Caco-2 (cell line): ENCODE data around the gene HCAR1. TPM values are rescaled to one million over a fixed set of nuclear protein-coding genes. Genes with fewer than 3 reads are reported as not detected.

ENCODE experiments used
- Bru-seq: library from RNA; stranded (reverse); fragments of 400-500 nt; gene quantifications from one replicate; lab custom pipeline; 2021; lab: Mats Ljungman, UMichigan
- BruChase-seq, 2 experiments: library from RNA; stranded (reverse); fragments of 400-500 nt; gene quantifications; one replicate each; lab custom pipeline; 2021; lab: Mats Ljungman, UMichigan
- BruUV-seq: library from RNA; stranded (reverse); fragments of 400-500 nt; replicated peaks from 2 replicates; lab custom pipeline; 2021; lab: Mats Ljungman, UMichigan
- CTCF ChIA-PET: fragments of 300-600 bp; sonication (Branson Sonifier 250); formaldehyde crosslinking; loops from one replicate; lab custom pipeline; 2022; ENCODE audit warnings: antibody characterized with exemption; lab: Charles Lee
- POLR2A ChIA-PET: fragments of 300-600 bp; sonication (Branson Sonifier 250); formaldehyde crosslinking; loops from one replicate; lab custom pipeline; 2022; ENCODE audit warnings: antibody characterized with exemption; lab: Charles Lee
- DNase-seq, 2 experiments: peaks; one replicate each; pipeline versions ENCODE4 v3.0.0 to v3.0.0-alpha.2; 2020 to 2022
- H3K27me3 ChIP-seq: replicated peaks from 2 replicates; pipeline ENCODE4 v1.6.0; 2011; ENCODE audit warnings: low read length; ENCODE audit not compliant: control insufficient read depth, insufficient read depth
- H3K36me3 ChIP-seq: 2 replicates; pipeline ENCODE4 v1.5.1; 2011; ENCODE audit warnings: low read length; ENCODE audit not compliant: control insufficient read depth, insufficient read depth
- H3K4me1 ChIP-seq: fragments of 250-450 bp; sonication (Bioruptor Pico); 2 replicates; pipeline ENCODE4 v1.5.1; 2020; ENCODE audit warnings: mild to moderate bottlenecking
- H3K4me3 ChIP-seq: 2 replicates; pipeline ENCODE4 v1.5.1; 2011; ENCODE audit warnings: low read depth, mild to moderate bottlenecking, control low read depth, low read length
- H3K9me3 ChIP-seq: fragments of 250-450 bp; sonication (Bioruptor Pico); 2 replicates; pipeline ENCODE4 v1.5.1; 2020; ENCODE audit warnings: mild to moderate bottlenecking, moderate library complexity
- H3K27ac Mint-ChIP-seq: one replicate; pipeline ENCODE4 v1.8.0; 2022; ENCODE audit warnings: mixed read lengths; ENCODE audit not compliant: unreplicated experiment
- H3K27me3 Mint-ChIP-seq: one replicate; pipeline ENCODE4 v1.8.0; 2022; ENCODE audit warnings: mixed read lengths; ENCODE audit not compliant: insufficient read depth, unreplicated experiment
- H3K36me3 Mint-ChIP-seq: one replicate; pipeline ENCODE4 v1.8.0; 2022; ENCODE audit warnings: mild to moderate bottlenecking, mixed read lengths; ENCODE audit not compliant: insufficient read depth, unreplicated experiment
- H3K4me1 Mint-ChIP-seq: one replicate; pipeline ENCODE4 v1.8.0; 2022; ENCODE audit warnings: low read depth, mixed read lengths; ENCODE audit not compliant: unreplicated experiment
- H3K4me3 Mint-ChIP-seq: one replicate; pipeline ENCODE4 v1.8.0; 2022; ENCODE audit warnings: mild to moderate bottlenecking, moderate library complexity, mixed read lengths; ENCODE audit not compliant: unreplicated experiment
- H3K9me3 Mint-ChIP-seq: one replicate; pipeline ENCODE4 v1.8.0; 2022; ENCODE audit warnings: mixed read lengths; ENCODE audit not compliant: unreplicated experiment
- intact Hi-C: fragments of 100-400 bp; cut with micrococcal nuclease; formaldehyde crosslinking; loops from one replicate; pipeline ENCODE4 v1.10.0; 2022; ENCODE audit not compliant: unreplicated experiment
- long read RNA-seq: library from polyadenylated mRNA; stranded (forward); transcript quantifications from one replicate; pipeline ENCODE4 v2.0.0, GENCODE V29; 2022
- total RNA-seq: library from RNA; stranded (reverse); gene quantifications from 2 replicates; pipeline ENCODE4 v1.2.3, GENCODE V29; 2022
- TF ChIP-seq, protein P1 (sequence below), 2 experiments: fragments of 200-600 bp in 1 of 2; IDR thresholded peaks; 1 replicate in 1 of 2; 2 replicates in 1 of 2; pipeline versions ENCODE4 v1.5.1 to v1.8.0; 2011 to 2022; ENCODE audit warnings: antibody characterized with exemption in 1 of 2, control low read depth in 1 of 2, inconsistent platforms in 1 of 2, low read depth in 1 of 2, low read length in 1 of 2, mild to moderate bottlenecking in 1 of 2, moderate library complexity in 1 of 2; ENCODE audit not compliant: insufficient read depth in 1 of 2, severe bottlenecking in 1 of 2, unreplicated experiment in 1 of 2

The HCAR1 gene, protein sequence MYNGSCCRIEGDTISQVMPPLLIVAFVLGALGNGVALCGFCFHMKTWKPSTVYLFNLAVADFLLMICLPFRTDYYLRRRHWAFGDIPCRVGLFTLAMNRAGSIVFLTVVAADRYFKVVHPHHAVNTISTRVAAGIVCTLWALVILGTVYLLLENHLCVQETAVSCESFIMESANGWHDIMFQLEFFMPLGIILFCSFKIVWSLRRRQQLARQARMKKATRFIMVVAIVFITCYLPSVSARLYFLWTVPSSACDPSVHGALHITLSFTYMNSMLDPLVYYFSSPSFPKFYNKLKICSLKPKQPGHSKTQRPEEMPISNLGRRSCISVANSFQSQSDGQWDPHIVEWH
- total RNA-seq (3.7 and 5.2 TPM in 2 replicates), Bru-seq, nascent RNA (percentile 53 among the genes with signal in this experiment), BruChase-seq, experiment 1, labeled RNA remaining after a 2-hour chase (percentile 72 among the genes with signal in this experiment), BruChase-seq, experiment 2, labeled RNA remaining after a 6-hour chase (percentile 66 among the genes with signal in this experiment)
- long read RNA-seq, full-length matches to known transcripts: 1 of 1 reads
- long read RNA-seq, partial matches to known transcripts: 0 of 1 reads
- long read RNA-seq, other reads (novel, unspliced or antisense): 0 of 1 reads

DNA sequence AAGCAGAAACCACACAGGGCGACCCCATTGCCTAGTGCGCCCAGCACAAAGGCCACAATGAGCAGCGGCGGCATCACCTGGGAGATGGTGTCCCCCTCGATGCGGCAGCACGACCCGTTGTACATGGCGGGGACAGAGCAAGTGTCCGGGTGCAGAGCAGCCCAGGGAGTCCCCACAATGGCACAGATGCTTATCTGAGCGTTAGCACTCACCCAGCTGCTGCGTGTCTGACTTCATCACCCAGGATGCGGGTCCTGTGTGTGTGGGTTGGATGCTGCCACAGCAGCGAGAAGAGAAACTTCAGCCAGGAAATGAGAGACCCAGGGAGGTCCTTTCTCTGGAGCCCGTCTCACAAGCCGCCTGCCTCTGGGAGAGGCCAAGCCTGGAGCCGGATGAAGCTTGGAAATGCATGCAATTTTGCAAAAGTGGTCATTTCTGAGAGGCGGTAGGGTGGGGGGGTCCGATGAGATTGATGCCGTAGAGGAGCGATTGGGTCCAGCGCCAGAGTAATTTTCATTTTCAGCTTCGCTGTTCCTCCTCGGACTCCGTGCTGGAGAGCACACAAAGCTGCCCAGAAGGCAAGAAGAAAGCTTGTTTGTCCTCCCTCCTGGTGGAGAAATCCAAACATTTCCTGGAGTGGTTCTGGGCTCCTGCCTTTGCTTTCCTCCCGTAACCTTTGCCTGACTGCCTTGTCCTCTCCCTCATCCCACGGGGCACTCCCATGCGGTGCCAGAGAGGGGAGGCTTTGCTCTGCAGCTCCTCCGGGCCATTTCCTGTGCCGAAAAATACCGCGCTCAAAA is at the start of gene HCAR1:
HCAR1 (minus strand) TSS at position 630 of the 800 bp plus-strand sequence; CDS start at position 125, 505 bp downstream.
- H3K27ac Mint-ChIP-seq: peak within 1 kb of the TSS; percentile 81

DNA sequence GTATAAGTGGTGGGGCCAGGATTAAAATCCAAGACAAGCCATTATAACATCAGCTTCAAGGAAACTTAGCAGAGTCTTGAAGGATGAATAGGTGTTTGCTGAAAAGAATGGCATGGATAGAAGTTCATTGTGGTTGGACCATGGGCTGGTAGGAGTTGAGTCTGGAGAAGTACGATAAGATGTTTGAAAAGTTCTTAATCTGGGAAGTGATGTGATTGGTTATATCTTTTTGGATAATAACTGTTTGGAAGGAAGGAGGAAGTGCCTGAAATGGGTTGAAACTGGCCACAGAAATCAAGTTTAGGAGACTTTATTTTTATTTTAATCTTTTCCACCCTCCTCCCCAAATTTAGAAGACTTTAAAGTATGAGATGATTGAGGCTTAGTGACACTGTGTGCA is 26.9 kb upstream of the HCAR1 start:
- Mint-ChIP-seq H3K36me3 (peaks cover 76% of the 10 kb centered on the region), H3K27me3 (no peaks in the 10 kb centered on the region), H3K4me3 (no peak overlapping the region), H3K9me3 (no peaks in the 10 kb centered on the region), H3K27ac (no peak overlapping the region), H3K4me1 (peaks cover 7% of the 10 kb centered on the region)
- Histone ChIP-seq H3K4me3 (no peak overlapping the region), H3K4me1 (peaks cover 8% of the 10 kb centered on the region; the same call in 1 of the 2 replicates), H3K9me3 (no peaks in the 10 kb centered on the region), H3K27me3 (no peaks in the 10 kb centered on the region), H3K36me3 (no peaks in the 10 kb centered on the region)
- no peak for DNase-seq
- BruUV-seq: no TSS peak
- ChIA-PET CTCF (no interaction called here), POLR2A (no interaction called here)
- intact Hi-C loops: no loop called here
- TF ChIP-seq, protein P1, sequence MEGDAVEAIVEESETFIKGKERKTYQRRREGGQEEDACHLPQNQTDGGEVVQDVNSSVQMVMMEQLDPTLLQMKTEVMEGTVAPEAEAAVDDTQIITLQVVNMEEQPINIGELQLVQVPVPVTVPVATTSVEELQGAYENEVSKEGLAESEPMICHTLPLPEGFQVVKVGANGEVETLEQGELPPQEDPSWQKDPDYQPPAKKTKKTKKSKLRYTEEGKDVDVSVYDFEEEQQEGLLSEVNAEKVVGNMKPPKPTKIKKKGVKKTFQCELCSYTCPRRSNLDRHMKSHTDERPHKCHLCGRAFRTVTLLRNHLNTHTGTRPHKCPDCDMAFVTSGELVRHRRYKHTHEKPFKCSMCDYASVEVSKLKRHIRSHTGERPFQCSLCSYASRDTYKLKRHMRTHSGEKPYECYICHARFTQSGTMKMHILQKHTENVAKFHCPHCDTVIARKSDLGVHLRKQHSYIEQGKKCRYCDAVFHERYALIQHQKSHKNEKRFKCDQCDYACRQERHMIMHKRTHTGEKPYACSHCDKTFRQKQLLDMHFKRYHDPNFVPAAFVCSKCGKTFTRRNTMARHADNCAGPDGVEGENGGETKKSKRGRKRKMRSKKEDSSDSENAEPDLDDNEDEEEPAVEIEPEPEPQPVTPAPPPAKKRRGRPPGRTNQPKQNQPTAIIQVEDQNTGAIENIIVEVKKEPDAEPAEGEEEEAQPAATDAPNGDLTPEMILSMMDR (IDR thresholded peaks at IDR 0.05; ENCODE audit: insufficient read depth in 1 of 2, low read depth in 1 of 2, low read length in 1 of 2, severe bottlenecking in 1 of 2, unreplicated experiment in 1 of 2): no peak

More for the DNA sequence above, at the start of gene HCAR1:
- H3K36me3 ChIP-seq: no peaks in the 10 kb centered on the region
- ChIA-PET CTCF (interaction anchor here (0.6 to 1.1 kb wide), 3 partner anchors 80 to 553 kb away, joined by 4 to 9 read pairs (median 7); no protein-coding TSS in a partner anchor), POLR2A (no interaction called here)
- no peaks in the 10 kb centered on the region for H3K27me3 ChIP-seq
- H3K36me3 Mint-ChIP-seq: no peaks in the 10 kb centered on the region
- no peaks in the 10 kb centered on the region for H3K9me3 ChIP-seq
- H3K4me3 ChIP-seq: peak within 1 kb of the TSS; percentile 47
- H3K4me3 Mint-ChIP-seq: peak within 1 kb of the TSS; percentile 90
- DNase-seq: peak; percentile 50 to 51
- H3K27me3 Mint-ChIP-seq: no peaks in the 10 kb centered on the region
- H3K4me1 ChIP-seq: peaks cover 43% of the 10 kb centered on the region
- intact Hi-C loops: loop anchor here (2.0 kb wide), 1 partner anchor 52 kb away; no protein-coding TSS in a partner anchor
- H3K4me1 Mint-ChIP-seq: peaks cover 10% of the 10 kb centered on the region
- H3K9me3 Mint-ChIP-seq: no peaks in the 10 kb centered on the region
- TF ChIP-seq, protein P1 (IDR thresholded peaks at IDR 0.05; ENCODE audit: insufficient read depth in 1 of 2, low read depth in 1 of 2, low read length in 1 of 2, severe bottlenecking in 1 of 2, unreplicated experiment in 1 of 2): no peak
- BruUV-seq: TSS peak; percentile 26

DNA sequence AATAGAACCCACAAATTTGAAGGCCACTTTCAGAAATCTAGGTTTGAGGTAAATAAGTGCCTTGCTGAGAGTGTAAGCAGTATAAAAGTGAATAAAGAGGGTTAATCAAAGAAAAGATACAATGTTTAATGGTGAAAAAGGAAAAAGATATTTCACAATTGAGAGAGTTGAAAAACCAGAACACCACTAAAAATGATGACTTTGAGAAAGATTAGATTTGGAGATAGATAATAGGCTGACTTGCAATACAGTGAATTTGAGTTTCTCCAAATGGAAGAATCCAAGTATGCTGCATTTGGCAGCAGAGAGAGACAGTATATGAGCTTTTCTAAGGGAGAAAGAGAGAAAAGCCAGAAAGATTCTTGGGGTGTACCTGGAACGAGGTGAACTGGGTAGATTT is 24.1 kb upstream of the HCAR1 start:
- H3K4me1 Mint-ChIP-seq: peaks cover 29% of the 10 kb centered on the region
- H3K4me3 ChIP-seq: no peak overlapping the region

More for the DNA sequence above, 24.1 kb upstream of the HCAR1 start:
- Histone ChIP-seq H3K36me3 (no peaks in the 10 kb centered on the region), H3K9me3 (no peaks in the 10 kb centered on the region), H3K4me1 (peaks cover 24% of the 10 kb centered on the region), H3K27me3 (no peaks in the 10 kb centered on the region)
- H3K4me3 Mint-ChIP-seq: no peak overlapping the region
- TF ChIP-seq, protein P1 (IDR thresholded peaks at IDR 0.05; ENCODE audit: insufficient read depth in 1 of 2, low read depth in 1 of 2, low read length in 1 of 2, severe bottlenecking in 1 of 2, unreplicated experiment in 1 of 2): no peak
- DNase-seq: no peak
- POLR2A ChIA-PET: no interaction called here
- CTCF ChIA-PET: no interaction called here
- H3K27me3 Mint-ChIP-seq: no peaks in the 10 kb centered on the region
- no peaks in the 10 kb centered on the region for H3K9me3 Mint-ChIP-seq
- H3K27ac Mint-ChIP-seq: no peak overlapping the region
- BruUV-seq: no TSS peak
- H3K36me3 Mint-ChIP-seq: peaks cover 65% of the 10 kb centered on the region
- intact Hi-C loops: loop anchor here (5.0 kb wide), 1 partner anchor 77 kb away; no protein-coding TSS in a partner anchor
